ENCODE data around the gene WDR64. TPM values are rescaled to one million over a fixed set of nuclear protein-coding genes. Genes with fewer than 3 reads are reported as not detected.
A peak's percentile ranks its signal among the peaks of the same experiment; 100 is the strongest.

Gene WDR64
- total and polyA plus RNA-seq, 2 of the 13 experiments (the other 11 are each of a cell fraction or from before 2014, with no cell fraction given), result not detected

- TF ChIP-seq MED1 (CRISPR knock-in tag; IDR thresholded peaks at IDR 0.05) (peak; percentile 27; the same call in 1 of the 2 replicates), ATF2 (CRISPR knock-in tag; IDR thresholded peaks at IDR 0.05) (no peak), HMGA1 (CRISPR knock-in tag; conservative IDR thresholded peaks at IDR 0.05) (no peak), ZMYM4 (CRISPR knock-in tag; IDR thresholded peaks at IDR 0.05) (no peak), TEAD3 (CRISPR knock-in tag; optimal IDR thresholded peaks at IDR 0.05; ENCODE audit: borderline replicate concordance) (peak; percentile 75), REPIN1 (CRISPR knock-in tag; IDR thresholded peaks at IDR 0.05; ENCODE audit: borderline replicate concordance, low read depth) (no peak), CREB3 (CRISPR knock-in tag; IDR thresholded peaks at IDR 0.05) (no peak), ELK4 (CRISPR knock-in tag; IDR thresholded peaks at IDR 0.05; ENCODE audit: borderline replicate concordance) (no peak), PLRG1 (conservative IDR thresholded peaks at IDR 0.05) (no peak), ZNF7 (CRISPR knock-in tag; IDR thresholded peaks at IDR 0.05) (peak; percentile 19; the same call in 1 of the 2 replicates), CHD4 (IDR thresholded peaks at IDR 0.05; ENCODE audit: borderline replicate concordance, low read length) (peak; percentile 73), AHR (CRISPR knock-in tag; IDR thresholded peaks at IDR 0.05) (no peak), TRAFD1 (CRISPR knock-in tag; IDR thresholded peaks at IDR 0.05; ENCODE audit: borderline replicate concordance) (no peak), ZNF777 (CRISPR knock-in tag; IDR thresholded peaks at IDR 0.05) (no peak), YEATS4 (CRISPR knock-in tag; IDR thresholded peaks at IDR 0.05; ENCODE audit: borderline replicate concordance) (no peak), ZNF33B (CRISPR knock-in tag; IDR thresholded peaks at IDR 0.05) (no peak), RBFOX2 (IDR thresholded peaks at IDR 0.05; ENCODE audit: low read depth, low read length) (no peak), KLF9 (CRISPR knock-in tag; IDR thresholded peaks at IDR 0.05; ENCODE audit: low read depth) (no peak), ZNF329 (CRISPR knock-in tag; IDR thresholded peaks at IDR 0.05; ENCODE audit: low read depth) (no peak), ARNTL (CRISPR knock-in tag; IDR thresholded peaks at IDR 0.05) (no peak), FOSL2 (CRISPR knock-in tag; IDR thresholded peaks at IDR 0.05) (peak; percentile 87)
These were observed 10.1 kb upstream of the WDR64 start (continued) for GRCh38 chr1:241641773-241642592.
